Spleen (tissue), 7 donors: Measurements from ENCODE around the gene UPK3BL1.
"Not testable (repeated sequence)": the region's sequence is repeated elsewhere in the genome, so short reads cannot be mapped to it uniquely, and the experiment has no call there.

Experiments used
- POLR2AphosphoS5 ChIP-seq, 3 donors: sonication (generic); formaldehyde crosslinking; IDR thresholded peaks; one replicate each; pipeline ENCODE4 v1.5.1; 2017; ENCODE audit warnings: antibody characterized with exemption in 3 of 3
- TF ChIP-seq, protein P1 (sequence below), 11 experiments: fragments of 200-600 bp in 7 of 11; fragments of 450-650 bp in 4 of 11; sonication (generic) in 4 of 11; IDR thresholded peaks in 8 of 11; conservative IDR thresholded peaks in 3 of 11; 1 replicate in 7 of 11; 2 replicates in 4 of 11; pipeline versions ENCODE4 v1.4.0 to v1.8.0; 2016 to 2021; ENCODE audit warnings: antibody characterized with exemption in 11 of 11, inconsistent platforms in 4 of 11, mild to moderate bottlenecking in 1 of 11
- donor health status: DM: no; HTN: no; CAD: no; lungs with moderate emphysema.
- donor health status: DM: no; HTN: no; CAD: no.
- donor health status: DM: no; HTN: no; CAD: no.

DNA sequence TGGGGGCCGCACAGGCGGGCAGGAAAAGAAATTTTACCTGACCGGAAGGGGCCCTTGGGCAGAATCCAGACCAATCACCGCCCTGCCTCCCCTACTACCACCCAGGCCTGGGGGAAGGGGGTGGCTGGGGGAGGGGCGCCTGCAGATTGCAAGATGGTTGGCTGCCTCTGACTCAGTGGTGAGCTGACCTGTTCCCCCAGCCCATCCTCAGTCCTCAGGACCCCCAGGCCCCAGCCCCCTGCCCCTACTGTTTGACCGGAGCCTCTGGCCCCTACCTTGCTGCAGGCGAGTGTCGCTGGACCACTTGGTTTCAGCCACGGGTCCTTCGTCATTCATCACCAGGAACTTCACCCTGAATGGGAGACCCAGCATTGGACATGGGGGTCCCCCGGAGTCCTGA is 3.7 kb downstream of the UPK3BL1 start:
- TF ChIP-seq, protein P1, sequence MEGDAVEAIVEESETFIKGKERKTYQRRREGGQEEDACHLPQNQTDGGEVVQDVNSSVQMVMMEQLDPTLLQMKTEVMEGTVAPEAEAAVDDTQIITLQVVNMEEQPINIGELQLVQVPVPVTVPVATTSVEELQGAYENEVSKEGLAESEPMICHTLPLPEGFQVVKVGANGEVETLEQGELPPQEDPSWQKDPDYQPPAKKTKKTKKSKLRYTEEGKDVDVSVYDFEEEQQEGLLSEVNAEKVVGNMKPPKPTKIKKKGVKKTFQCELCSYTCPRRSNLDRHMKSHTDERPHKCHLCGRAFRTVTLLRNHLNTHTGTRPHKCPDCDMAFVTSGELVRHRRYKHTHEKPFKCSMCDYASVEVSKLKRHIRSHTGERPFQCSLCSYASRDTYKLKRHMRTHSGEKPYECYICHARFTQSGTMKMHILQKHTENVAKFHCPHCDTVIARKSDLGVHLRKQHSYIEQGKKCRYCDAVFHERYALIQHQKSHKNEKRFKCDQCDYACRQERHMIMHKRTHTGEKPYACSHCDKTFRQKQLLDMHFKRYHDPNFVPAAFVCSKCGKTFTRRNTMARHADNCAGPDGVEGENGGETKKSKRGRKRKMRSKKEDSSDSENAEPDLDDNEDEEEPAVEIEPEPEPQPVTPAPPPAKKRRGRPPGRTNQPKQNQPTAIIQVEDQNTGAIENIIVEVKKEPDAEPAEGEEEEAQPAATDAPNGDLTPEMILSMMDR (IDR thresholded peaks at IDR 0.05 in 8 of 11, conservative IDR thresholded peaks at IDR 0.05 in 3 of 11), result not testable (repeated sequence)
- TF ChIP-seq POLR2AphosphoS5 (IDR thresholded peaks at IDR 0.05), result not testable (repeated sequence)
